Right forelimb (tissue), 1 donor: Measurements from ENCODE around the gene EFNA3.

Experiments used
- DNase-seq: peaks from one replicate; pipeline ENCODE4 v3.0.0-alpha.2; 2018

Gene EFNA3

DNA sequence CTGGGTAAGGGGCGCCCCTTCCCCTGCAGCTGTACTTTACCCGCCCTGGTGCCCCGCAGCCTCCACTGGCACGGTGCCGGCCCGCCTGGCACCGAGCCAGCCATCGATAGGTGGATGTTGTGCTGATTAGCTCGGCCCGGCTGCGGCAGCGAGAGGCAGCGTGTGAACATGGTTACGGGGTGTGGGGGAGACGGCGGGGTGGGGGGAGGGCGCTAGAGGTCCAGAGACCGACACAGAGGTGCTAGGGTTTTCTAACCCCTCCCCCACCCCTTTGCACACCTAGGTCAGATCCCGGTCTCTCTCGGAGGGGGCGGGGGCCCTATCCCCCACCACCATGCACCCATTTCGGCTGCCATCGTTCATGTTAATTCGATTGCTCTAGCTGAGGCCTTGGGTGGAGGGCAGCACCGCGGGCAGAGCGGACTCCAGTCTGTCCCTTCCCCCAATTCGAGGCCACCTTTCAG is 8.4 kb upstream of the EFNA3 start:
- no peak for DNase-seq

DNA sequence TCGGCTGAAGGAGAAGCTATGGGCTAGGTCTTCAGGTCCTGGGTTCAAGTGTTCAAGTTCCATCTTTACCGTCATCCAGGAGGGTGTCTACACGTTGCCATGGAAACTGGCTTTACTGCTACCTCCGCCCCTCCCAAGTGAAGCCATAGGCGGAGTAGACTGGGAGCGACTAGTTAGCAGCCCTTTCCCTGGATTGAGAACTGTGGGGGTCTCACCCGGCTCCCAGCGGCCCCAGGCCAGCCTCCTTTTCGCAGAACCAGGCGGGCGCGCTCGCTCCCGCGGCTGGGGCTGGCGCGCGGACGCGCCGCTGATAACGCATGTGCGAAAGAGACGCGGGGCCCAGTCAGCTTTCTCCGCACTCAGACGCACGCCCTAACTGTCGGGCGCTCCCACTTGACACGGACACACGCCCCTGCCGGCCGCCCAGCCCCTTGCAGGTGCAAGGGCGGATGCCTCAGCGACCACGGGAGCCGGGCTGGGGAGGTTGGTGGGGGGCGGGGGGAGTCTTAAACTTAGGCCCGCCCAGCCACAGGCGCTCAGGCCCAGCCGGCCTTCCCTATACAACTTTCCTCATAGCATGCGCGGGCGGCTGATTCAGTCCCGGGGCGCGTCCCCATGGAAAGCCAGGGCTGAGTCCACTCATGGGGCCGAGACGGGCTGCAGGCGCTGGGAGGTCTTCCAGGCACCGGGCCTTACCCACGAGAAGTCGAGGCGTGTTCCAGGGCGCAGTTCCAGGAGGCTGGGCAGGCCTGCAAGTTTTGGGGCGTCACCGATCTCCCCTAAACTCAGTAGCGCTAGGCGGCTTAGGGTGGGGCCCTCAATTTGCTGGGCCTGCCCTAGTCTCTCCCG is 7.7 kb upstream of the EFNA3 start:
- DNase-seq, result peak; percentile 83

DNA sequence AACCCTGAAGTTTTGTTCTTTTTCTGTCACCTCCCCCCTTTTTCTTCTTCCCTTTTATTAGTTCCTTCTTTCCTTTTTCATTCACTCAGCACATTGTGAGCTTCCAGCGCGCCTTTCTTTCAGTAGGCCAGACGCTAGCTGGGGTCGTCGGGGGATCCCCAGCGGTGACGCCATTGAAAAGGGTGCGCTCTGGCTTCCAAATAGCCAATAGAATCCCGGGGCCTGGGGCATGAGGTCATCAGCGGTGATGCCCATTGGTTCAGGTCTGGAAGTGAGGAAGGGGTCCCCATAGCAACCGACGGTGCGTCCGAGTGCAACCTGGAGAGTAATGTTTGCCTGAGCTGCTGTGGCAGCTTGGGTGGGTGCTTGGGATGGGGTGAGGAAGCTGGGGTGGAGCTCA is 6.9 kb upstream of the EFNA3 start:
- no peak for DNase-seq

DNA sequence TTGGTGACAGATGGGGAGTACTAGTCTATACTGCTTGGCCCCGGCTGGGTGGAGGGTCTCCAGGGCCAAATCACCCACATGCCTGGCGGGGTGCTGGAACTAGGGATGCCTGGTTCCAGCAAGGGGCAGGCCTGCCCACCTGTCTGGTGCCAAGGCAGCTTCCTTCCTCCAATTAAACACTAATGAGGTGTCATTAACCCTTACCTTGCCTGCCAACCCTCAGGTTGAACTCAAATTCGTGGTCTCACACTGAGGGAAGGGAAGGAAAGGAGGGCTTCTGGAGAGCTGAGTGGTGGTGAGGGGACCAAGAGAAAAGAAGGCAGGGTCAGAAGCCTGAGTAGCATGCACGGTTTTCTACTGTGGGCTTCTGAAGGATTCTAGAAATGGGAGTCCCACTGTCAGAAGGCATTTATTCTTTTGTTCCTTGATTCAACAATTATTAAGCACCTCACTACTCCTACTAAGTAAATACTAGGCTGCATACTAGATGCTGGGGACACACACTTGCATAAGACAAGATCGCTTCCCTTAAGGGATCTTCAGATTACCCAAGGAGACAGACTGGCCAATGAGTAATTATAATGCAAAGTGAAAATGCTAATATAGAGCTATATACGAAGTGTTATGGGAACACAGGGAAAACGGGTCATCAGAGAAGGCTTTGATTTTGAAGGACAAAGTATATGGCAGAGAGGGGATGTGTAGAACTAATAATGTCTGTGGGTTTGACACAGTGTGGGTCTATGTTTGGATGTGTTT is 5.9 kb upstream of the EFNA3 start:
- no peak for DNase-seq

DNA sequence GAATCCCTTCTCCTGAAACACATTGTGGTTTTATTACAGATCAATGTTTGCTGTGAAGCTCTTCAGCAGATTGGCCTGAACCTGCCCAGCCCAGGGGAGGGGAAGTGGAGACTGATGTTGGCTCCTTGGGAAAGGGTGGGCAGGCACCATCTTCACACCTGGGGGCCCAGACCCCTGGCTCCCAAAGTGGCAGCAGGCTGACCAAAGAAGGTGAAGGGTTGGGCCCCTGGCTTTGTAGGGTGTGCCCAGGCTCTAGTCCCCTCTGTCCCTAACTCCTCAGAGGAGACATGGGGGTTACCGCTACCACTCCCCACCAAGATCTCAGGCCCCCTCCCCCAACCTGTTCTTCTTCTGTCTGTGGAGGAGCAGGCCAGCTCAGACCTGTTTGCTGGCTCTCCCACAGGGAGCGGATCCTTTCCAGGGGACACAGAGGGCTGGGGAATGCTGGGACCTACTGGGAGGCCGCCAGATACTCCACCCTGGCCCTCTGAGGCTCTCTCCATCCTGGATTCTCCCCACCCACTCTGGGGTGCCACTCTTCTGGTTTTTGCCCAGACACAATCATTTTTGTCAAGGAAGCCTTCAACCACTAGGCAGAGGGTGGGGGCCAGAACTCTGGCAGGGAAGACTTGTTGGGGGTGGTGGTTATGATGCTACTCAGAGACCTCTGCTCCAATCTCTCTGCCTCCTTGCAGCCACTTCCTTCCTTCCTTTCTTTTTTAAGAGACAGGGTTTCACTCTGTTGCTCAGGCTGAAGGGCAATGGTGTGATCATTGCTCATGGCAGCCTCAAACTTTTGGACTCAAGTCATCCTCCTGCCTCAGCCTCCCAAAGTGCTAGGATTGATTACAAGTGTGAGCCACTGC is 5.0 kb upstream of the EFNA3 start:
- DNase-seq, result no peak

DNA sequence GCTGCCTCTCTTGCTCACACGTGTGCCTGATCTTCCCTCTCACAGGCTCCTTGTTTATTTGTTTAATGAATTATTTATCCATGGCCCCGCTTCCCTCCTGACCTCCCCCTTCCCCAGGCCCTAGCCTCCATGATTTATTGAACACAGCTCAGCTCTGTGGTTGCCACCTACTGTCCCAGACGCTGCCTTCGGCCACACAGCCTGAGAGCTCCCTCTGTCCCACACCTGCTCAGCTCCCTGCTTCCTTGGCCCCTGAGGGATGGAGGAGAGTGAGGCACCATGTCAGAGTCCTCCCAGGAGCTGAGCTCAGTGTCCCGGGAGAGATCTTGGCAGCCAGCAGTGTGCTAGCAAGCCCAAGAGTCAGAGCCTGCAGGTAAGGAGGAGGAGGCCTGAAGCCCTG is 3.1 kb upstream of the EFNA3 start:
- DNase-seq, result no peak

DNA sequence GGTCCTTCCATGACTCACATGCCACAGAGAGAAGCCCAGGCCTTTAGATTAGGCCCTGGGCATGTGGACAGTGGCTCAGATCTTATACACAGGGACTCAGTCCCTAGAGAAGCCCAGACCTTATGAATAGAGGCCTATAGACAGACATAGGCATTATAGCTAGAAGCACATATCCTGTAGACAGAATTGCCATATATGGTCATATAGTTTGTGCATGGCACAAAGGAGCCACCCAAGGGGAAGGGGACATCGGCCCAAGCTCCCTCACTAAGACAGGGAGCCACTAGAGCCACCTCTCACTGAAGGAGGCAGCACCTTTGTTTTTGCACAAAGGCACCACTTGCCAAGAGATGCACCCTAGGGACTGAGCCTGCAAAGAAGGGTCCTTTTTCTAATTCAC is 2.3 kb upstream of the EFNA3 start:
- DNase-seq, result no peak

DNA sequence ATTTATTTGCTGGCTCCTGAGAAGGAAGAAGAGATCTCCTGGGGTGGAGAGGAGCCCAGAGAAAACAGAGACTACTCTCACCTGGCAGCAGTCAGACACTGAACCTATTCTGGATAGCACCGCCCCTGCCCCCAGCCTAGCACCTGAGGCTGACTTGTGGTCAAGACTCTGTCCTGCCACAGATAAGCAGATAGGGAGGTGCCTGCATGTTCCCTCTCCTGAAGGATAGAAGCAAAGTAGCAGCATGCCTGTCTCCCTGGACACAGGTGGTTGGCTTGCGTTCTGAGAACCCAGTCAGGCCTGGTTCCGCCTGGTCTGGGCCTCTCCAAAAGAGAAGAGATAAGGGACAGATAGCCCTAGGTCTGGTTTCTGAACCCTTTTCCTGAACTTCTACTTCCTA is 1.3 kb upstream of the EFNA3 start:
- no peak for DNase-seq

DNA sequence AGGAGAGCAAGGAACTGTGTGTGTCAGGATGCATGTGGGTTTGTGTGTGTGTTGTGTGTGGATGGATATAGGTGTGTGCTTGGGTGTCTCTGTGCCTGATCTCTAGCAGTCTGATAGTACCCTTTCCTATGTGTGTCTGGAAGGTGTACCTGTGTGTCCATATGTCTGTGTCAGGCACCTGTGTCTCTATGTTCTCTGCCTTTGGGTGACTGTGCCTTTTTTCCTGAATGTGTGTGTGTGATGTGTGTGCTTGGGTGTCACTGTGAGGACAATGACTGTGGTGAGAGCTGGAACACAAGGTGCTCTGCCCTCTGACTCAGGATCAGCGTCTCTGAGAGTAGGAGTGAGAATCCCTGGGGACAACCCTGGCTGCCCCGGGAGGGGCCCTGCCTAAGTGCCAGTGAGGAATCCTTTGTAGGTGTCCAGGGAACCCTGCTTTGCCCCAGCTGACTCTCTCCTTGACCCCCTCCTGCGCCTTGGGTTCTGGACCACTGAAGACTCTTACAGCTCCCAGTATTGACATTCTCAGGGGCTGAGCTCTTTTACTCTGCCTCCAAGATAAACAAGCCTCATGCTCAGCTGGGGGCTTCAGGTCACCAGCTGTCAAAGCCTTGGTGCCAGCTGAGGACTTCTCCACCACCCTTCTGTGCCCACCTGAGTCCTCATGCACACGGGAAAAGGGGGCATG is 735 bp upstream of the EFNA3 start:
- DNase-seq, result no peak

DNA sequence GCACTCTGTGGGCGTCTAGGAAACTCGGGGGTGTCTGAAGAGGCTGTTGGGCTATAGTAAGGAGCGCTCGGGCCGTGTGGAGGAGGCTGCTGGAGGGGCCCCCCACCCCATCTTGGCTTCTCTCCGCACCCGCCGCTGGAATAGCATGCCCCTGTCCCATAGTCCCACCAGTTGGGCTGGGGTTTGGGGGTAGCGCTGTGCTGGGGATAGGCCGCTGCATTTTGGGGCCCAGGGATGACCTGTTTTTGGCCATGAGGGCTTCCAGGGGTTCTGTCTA is 511 bp downstream of the EFNA3 start:
- no peak for DNase-seq

DNA sequence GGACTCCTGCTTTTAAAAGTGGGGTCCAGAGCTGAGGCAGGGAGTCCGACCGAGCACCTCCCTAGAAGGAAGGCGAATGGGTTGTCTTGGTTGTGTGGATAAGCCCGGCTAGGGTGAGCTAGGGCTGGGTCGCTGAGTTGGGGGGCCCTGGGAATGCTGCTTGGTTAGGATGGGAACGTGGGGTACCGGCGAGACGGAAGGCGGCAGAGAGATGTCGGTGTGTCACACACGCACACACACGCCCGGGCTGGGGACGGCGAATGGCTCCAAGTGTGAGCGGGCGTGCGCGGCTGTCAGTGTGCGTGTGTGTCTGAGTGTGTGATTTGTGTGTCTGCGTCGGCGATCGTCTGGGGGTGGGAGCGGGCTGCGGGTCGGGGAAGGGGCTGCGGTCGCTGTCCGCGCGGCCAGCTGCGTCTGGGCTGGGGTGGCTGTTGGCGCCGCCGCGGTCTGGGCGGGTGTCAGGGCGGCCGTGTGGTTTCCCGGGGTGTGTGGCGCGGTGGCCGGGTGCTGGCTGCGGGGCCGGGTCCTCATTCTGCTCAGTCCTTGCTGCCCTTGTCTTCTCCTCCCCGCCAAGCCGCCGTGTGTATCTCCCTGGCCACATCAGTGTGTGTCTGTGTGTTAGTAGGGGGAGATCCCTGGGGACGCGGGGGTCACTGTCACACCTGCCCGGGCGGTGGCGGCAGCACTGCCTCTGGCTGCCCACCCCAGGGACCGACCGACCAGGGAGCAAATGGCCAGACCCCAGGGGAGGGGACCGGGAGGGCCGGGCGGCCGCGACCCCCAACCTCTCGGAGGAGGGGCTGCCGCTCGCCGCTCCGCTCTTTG is 1.1 kb downstream of the EFNA3 start:
- no peak for DNase-seq

DNA sequence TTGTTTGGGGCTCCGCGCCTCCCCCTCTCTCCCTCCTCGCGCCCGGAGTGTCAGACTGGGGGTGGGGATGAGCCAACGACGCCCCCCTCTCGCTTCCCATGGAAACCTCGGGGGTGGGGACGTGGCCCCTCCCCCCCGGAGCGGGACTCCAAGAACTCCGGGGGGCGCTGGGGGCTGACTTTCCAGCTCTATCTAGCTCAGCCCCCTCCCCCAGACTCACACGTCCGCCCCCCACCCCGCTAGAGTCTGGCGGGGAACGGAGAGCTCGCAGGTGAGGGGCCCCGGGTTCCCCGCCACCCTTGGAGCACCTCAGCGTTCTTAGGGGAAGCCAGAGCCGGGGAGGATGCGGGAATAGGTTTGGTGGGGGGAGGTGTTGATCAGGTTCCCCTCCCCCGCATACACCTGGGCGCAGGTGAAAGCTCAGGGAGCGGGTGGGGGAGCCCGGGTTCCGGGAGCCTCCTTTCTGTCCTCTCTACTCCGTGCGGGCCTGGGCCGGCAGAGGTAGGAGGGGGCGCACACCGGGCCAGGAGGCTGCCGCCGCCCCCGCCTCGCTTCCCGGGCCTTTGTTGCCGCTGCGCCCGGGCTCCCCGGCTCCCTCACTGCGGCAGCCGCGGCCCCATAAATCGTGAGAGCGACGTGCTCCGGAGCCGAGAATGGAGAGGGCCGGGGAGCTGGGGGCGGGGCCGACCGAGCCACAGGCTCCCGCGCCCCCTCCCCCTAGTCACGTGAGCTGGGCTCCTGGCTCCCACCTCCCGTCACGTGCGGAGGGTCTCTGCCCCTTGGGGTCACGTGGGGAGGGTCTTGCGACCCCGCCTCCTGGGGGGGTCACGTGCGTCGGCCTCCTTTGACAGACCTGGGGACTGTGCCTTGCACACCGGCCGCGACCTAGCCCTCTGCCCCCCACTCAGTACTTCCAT is 1.9 kb downstream of the EFNA3 start:
- no peak for DNase-seq

DNA sequence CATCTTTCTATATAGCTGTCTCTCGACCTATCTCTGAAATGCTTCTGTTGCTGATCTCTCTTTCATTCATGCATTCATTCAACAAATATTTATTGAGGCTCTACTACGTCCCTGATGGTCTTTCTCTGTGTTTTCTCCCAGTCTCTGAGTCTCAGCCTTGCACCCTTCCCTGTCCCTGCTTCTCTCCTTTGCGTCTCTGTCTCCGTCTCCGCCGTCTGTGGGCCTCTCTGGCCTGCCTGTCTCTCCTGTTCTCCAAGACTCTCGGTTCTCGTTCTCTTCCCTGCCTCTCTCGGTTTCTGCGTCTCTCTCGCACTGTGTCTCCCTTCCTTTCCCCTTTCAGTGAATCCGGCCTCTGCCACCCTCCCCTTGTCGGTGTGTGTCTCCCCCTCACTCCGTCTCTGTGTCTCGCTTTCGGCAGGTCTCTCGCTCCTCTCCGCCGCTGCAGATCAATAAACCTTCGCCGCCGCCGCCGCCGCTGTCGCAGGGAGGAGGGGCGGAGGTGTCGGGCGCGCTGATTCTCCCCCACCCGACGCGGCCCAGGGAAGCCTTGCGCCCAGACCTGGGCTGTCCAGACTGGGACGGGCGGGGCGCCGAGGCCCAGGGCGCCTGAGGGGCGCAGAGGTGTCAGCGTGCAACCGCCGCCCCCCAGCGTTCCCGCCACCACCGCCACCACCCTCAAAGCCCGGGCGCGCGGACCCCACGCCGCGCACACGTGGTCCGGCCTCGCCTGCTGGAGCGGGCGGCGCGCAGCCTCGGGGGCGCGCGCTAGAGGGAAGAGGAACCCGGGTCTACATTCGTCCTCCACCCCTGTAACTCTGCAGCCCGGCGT is 3.0 kb downstream of the EFNA3 start:
- DNase-seq, result no peak

DNA sequence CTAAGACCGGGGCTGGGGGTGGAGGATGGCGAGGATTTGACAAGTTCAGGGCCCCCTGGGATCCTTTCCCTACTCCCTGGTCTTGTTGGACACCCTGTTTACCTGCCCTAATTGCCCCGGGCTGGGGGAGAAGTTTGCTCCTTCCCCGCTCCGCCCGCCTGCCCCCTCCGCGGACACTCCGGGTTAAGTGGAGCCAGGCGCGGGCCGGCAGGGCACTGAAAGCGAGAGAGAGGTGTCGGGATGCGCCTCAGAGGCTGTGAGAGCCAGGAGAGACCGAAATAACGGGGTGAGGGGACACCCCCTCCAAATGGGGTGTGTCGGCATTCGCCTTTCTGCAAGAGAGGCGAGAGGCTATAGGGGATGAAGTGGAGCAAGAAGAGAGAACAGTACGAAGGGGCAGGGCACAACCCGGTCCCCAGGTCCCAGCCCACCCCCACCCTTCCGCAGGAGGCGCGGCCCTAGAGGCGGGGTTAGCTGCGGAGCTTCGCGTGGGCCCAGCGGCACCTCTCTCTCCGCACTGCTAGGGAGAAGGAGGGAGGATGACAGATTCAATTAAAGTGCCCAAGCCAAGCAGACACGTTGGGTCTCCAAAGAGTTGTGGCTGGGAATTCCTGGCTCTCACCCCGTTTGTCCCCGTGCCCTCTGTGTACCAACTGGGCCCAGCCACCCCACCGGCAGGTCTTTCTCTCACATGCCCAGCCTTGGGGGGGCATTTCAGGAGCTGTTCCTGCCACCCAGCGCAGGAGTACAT is 3.8 kb downstream of the EFNA3 start:
- no peak for DNase-seq

DNA sequence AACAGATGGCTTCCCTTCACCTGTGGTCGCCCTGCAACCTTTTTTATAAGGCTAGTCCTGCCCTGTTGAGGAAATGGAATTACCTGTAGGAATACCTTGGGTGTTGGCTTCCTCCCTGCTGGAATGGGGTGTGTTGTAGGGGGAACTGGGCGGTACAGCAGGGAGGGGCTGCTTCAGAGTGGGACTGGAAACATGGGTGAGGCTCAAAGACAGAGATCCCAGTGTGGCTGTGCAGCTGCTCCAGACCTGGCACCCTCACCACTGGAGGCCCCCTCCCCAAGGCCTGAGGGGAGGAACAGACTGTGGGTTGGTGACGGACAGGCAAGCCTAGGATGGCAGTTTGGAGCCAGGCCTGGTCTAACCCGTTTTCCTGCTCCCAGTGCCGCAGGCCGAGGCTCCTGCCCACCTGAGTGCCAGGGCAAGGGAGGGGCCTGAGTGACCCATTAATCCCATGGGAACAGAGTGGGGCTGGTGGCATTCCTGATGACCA is 4.5 kb downstream of the EFNA3 start:
- DNase-seq, result no peak

DNA sequence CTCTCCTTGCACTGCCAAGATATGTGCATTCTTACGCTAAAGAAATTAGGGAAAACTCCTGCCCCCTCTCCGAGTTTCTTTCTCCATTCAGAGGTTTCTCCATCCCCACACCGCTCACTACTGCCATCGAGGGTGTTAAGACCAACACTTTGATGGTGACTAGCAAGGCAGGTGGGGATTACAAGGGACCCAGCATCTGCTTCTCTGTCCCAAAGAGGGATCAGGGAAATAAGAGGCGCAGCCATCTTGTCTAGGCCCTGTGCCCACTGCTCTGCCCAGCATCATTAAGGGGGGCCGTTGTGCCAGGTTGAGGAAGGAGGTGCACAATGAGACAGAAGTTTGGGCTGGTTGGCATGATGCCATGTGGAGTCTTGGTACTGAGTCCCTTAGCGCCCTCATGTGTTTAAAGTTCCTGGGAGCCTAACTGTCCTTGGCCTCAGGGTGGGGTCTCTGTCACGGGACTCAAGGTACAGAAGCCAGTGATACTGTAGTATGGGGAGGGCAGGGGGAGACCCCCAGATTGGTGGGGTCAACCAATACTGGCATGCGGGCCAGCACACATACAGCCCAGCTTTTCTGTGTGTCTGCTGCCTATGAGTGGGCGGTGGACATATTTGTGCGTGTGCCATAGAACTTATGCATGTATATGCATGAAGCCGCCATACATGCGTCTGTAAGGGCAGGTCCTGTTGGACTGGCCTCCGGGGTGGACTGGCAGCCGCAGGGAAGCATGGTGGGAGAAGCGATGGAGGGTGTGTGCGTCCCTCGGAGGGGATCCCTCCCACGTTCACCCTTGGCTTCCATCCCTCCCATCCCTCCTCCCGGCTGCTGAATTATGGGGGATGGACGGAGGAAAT is 5.5 kb downstream of the EFNA3 start:
- DNase-seq, result no peak

DNA sequence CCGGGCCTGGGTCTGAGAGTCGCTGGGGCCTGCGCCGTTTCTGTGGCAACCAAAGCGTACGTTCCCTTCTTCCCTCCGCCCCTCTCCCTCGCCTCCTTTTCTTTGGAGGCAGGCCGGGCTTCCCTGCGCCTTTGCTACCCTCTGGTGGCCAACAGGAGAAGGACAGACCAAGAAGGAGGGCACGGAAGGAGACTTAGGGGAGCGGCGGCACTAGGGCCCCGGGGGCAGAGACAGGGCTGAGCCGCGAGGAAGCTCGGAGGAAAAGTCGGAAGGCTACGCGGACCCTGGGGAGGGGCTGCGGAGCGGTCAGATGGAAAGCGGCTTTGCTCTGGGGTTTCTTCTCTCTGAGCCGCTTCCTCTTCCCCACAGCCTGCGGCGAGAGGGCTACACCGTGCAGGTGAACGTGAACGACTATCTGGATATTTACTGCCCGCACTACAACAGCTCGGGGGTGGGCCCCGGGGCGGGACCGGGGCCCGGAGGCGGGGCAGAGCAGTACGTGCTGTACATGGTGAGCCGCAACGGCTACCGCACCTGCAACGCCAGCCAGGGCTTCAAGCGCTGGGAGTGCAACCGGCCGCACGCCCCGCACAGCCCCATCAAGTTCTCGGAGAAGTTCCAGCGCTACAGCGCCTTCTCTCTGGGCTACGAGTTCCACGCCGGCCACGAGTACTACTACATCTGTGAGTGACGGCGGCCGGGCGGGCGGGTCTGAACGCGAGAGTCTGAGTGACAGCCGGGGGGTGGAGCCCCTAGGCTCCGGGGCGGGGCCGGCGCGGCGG is 6.3 kb downstream of the EFNA3 start:
- peak; percentile 95 for DNase-seq
